Neural progenitor cell (in vitro differentiated cells): ENCODE results near the gene WDR41. TPM values are rescaled to one million over a fixed set of nuclear protein-coding genes. Genes with fewer than 3 reads are reported as not detected.

Experiments
- DNase-seq: peaks from one replicate; pipeline ENCODE4 v3.0.0-alpha.2; 2016; ENCODE audit warnings: low spot score
- H2AFZ ChIP-seq: fragments of 200-600 bp; sonication (generic); replicated peaks from 2 replicates; pipeline ENCODE4 v1.6.1; 2016; ENCODE audit warnings: antibody characterized with exemption
- H3F3A ChIP-seq: fragments of 200-600 bp; sonication (generic); 2 replicates; pipeline ENCODE4 v1.6.1; 2016; ENCODE audit warnings: antibody characterized with exemption, low read depth
- H3K27ac ChIP-seq: fragments of 200-600 bp; sonication (generic); 2 replicates; pipeline ENCODE4 v1.5.1; 2016; ENCODE audit warnings: mild to moderate bottlenecking
- H3K27me3 ChIP-seq: fragments of 200-600 bp; sonication (generic); 2 replicates; pipeline ENCODE4 v1.6.1; 2016; ENCODE audit warnings: mild to moderate bottlenecking, moderate library complexity
- H3K36me3 ChIP-seq: fragments of 200-600 bp; sonication (generic); 2 replicates; pipeline ENCODE4 v1.5.1; 2016
- H3K4me1 ChIP-seq: fragments of 200-600 bp; sonication (generic); 2 replicates; pipeline ENCODE4 v1.6.1; 2016; ENCODE audit warnings: mixed run types
- H3K4me2 ChIP-seq: fragments of 200-600 bp; sonication (generic); 2 replicates; pipeline ENCODE4 v1.6.1; 2016
- H3K4me3 ChIP-seq: fragments of 200-600 bp; sonication (generic); 2 replicates; pipeline ENCODE4 v1.5.1; 2016
- H3K79me2 ChIP-seq: fragments of 200-600 bp; sonication (generic); 2 replicates; pipeline ENCODE4 v1.6.1; 2016; ENCODE audit warnings: low read depth
- H3K9ac ChIP-seq: fragments of 200-600 bp; sonication (generic); 2 replicates; pipeline ENCODE4 v1.6.1; 2016
- H3K9me3 ChIP-seq: fragments of 200-600 bp; sonication (generic); 2 replicates; pipeline ENCODE4 v1.5.1; 2016; ENCODE audit warnings: low read depth
- H4K20me1 ChIP-seq: fragments of 200-600 bp; sonication (generic); 2 replicates; pipeline ENCODE4 v1.6.1; 2016; ENCODE audit warnings: low read depth
- H3K27ac Mint-ChIP-seq: 3 replicates; pipeline ENCODE4 v1.8.0; 2021; ENCODE audit warnings: mixed read lengths
- H3K27me3 Mint-ChIP-seq: 2 replicates; pipeline ENCODE4 v1.8.0; 2022; ENCODE audit warnings: low read depth, mild to moderate bottlenecking, inconsistent platforms, moderate library complexity, mixed read lengths; ENCODE audit not compliant: insufficient read depth
- H3K36me3 Mint-ChIP-seq: 3 replicates; pipeline ENCODE4 v1.8.0; 2021; ENCODE audit warnings: mixed read lengths
- H3K4me1 Mint-ChIP-seq: 3 replicates; pipeline ENCODE4 v1.8.0; 2021; ENCODE audit warnings: mixed read lengths
- H3K4me3 Mint-ChIP-seq: 3 replicates; pipeline ENCODE4 v1.8.0; 2021; ENCODE audit warnings: mild to moderate bottlenecking, moderate library complexity, mixed read lengths
- H3K9me3 Mint-ChIP-seq: 3 replicates; pipeline ENCODE4 v1.8.0; 2020; ENCODE audit warnings: mixed read lengths
- EZH2 ChIP-seq: fragments of 200-600 bp; sonication (generic); IDR thresholded peaks from 2 replicates; pipeline ENCODE4 v1.6.1; 2017; ENCODE audit warnings: antibody characterized with exemption, mild to moderate bottlenecking, moderate library complexity
- EZH2phosphoT487 ChIP-seq: fragments of 200-600 bp; sonication (generic); IDR thresholded peaks from 2 replicates; pipeline ENCODE4 v1.6.1; 2017; ENCODE audit warnings: antibody characterized with exemption
- total RNA-seq: library from RNA; depleted of rRNA; stranded (reverse); fragments of >200 nt; gene quantifications from 2 replicates; pipeline ENCODE4 v1.2.3, GENCODE V29; 2015; ENCODE audit warnings: low replicate concordance
- TF ChIP-seq, protein P1 (sequence below): fragments of 200-600 bp; sonication (generic); IDR thresholded peaks from 2 replicates; pipeline ENCODE4 v1.5.1; 2017; ENCODE audit warnings: antibody characterized with exemption, mild to moderate bottlenecking

WDR41 gene
- total RNA-seq, 1 donor from 2014 or later = 92.6 TPM

DNA sequence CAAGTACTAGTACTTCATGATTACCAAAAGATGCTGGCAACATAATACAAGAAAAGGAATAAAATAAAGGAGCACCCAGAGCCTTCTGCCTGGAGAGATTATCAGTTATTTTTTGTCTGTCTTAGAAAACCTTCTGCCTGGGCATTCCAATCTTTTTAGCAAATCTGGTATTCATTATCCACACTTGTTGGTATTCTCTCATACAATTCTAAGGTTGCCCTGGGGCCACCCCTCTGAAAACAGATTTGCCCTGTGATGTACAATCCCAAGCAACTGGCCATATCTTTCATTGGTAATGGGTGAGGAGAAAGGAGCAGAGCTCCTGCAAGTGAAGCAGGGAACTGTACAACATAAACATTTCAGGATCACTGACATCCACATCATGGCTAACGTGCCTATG is 47.8 kb downstream of the WDR41 start:
- H3K4me3 Mint-ChIP-seq = no peak overlapping the region
- no peaks in the 10 kb centered on the region for H3K9me3 ChIP-seq
- DNase-seq = no peak
- H3K79me2 ChIP-seq = no peaks in the 10 kb centered on the region
- H3K4me3 ChIP-seq = no peak overlapping the region
- peaks cover 39% of the 10 kb centered on the region for H3K36me3 Mint-ChIP-seq
- peaks cover 7% of the 10 kb centered on the region for H3K36me3 ChIP-seq
- H3K4me2 ChIP-seq = no peak overlapping the region
- H3K27ac Mint-ChIP-seq = no peak overlapping the region
- no peaks in the 10 kb centered on the region for H4K20me1 ChIP-seq
- H3K27me3 Mint-ChIP-seq = no peaks in the 10 kb centered on the region
- no peaks in the 10 kb centered on the region for H3K4me1 ChIP-seq
- H3K27me3 ChIP-seq = no peaks in the 10 kb centered on the region
- TF ChIP-seq, protein P1, sequence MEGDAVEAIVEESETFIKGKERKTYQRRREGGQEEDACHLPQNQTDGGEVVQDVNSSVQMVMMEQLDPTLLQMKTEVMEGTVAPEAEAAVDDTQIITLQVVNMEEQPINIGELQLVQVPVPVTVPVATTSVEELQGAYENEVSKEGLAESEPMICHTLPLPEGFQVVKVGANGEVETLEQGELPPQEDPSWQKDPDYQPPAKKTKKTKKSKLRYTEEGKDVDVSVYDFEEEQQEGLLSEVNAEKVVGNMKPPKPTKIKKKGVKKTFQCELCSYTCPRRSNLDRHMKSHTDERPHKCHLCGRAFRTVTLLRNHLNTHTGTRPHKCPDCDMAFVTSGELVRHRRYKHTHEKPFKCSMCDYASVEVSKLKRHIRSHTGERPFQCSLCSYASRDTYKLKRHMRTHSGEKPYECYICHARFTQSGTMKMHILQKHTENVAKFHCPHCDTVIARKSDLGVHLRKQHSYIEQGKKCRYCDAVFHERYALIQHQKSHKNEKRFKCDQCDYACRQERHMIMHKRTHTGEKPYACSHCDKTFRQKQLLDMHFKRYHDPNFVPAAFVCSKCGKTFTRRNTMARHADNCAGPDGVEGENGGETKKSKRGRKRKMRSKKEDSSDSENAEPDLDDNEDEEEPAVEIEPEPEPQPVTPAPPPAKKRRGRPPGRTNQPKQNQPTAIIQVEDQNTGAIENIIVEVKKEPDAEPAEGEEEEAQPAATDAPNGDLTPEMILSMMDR = no peak
- TF ChIP-seq EZH2 = no peak
- TF ChIP-seq EZH2phosphoT487 = no peak
- H3K27ac ChIP-seq = no peak overlapping the region
- no peak overlapping the region for H2AFZ ChIP-seq
- H3K9me3 Mint-ChIP-seq = peaks cover 19% of the 10 kb centered on the region
- H3K9ac ChIP-seq = no peak overlapping the region
- H3K4me1 Mint-ChIP-seq = no peaks in the 10 kb centered on the region
- H3F3A ChIP-seq = no peaks in the 10 kb centered on the region

DNA sequence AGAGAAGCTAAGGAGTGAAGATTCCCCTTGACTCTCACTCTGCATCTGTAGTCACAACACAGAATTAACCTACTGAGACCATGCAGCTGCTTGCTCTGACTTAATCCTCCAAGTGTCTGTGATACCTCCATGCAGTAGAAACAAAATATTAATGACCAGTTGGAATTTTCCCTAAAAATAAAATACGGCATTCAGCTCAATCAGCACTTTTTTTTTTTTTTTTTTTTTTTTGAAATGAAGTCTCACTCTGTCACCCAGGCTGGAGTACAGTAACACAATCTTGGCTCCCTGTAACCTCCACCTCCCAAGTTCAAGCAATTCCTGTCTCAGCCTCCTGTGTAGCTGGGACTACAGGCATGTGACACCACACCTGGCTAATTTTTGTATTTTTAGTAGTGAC is 48.4 kb downstream of the WDR41 start:
- H3K27ac Mint-ChIP-seq = no peak overlapping the region
- no peaks in the 10 kb centered on the region for H3K9me3 ChIP-seq
- H3K36me3 Mint-ChIP-seq = peaks cover 34% of the 10 kb centered on the region

DNA sequence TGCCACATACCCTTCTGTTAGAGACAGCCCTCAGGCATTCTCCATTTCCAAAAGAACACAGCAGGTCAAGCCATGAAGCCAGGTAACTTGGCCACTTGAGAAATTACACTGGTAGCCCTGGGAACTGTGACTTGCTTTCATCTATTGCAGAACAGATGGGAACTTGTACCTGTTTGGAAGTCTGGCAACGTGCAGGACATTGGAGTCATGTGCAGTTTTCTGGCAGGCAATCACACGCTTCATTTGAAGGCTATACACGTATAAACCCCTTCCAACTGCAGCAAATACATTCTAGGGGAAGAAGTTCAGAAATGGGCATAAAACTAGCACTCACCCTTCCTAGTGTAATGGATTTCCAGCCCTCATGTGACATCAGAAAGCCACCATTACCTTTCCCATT is 54.0 kb downstream of the WDR41 start:
- Histone ChIP-seq H3K4me1 (no peaks in the 10 kb centered on the region), H3K9me3 (no peaks in the 10 kb centered on the region), H2AFZ (no peak overlapping the region), H4K20me1 (no peaks in the 10 kb centered on the region), H3K36me3 (no peaks in the 10 kb centered on the region), H3K27me3 (no peaks in the 10 kb centered on the region), H3K4me2 (no peak overlapping the region), H3K79me2 (no peaks in the 10 kb centered on the region), H3K27ac (no peak overlapping the region), H3K4me3 (no peak overlapping the region), H3F3A (no peaks in the 10 kb centered on the region), H3K9ac (no peak overlapping the region)
- Mint-ChIP-seq H3K27me3 (no peaks in the 10 kb centered on the region), H3K27ac (no peak overlapping the region), H3K4me1 (no peaks in the 10 kb centered on the region), H3K36me3 (peaks cover 16% of the 10 kb centered on the region), H3K4me3 (no peak overlapping the region), H3K9me3 (no peaks in the 10 kb centered on the region)
- no peak for DNase-seq
- TF ChIP-seq, protein P1 = no peak
- TF ChIP-seq EZH2 = no peak
- TF ChIP-seq EZH2phosphoT487 = no peak

More for the DNA sequence above, 48.4 kb downstream of the WDR41 start:
- peaks cover 7% of the 10 kb centered on the region for H3K36me3 ChIP-seq
- H3K4me3 ChIP-seq = no peak overlapping the region
- no peaks in the 10 kb centered on the region for H3F3A ChIP-seq
- no peak overlapping the region for H2AFZ ChIP-seq
- Mint-ChIP-seq H3K4me3 (no peak overlapping the region), H3K4me1 (no peaks in the 10 kb centered on the region), H3K9me3 (peaks cover 19% of the 10 kb centered on the region), H3K27me3 (no peaks in the 10 kb centered on the region)
- no peak overlapping the region for H3K4me2 ChIP-seq
- no peaks in the 10 kb centered on the region for H3K27me3 ChIP-seq
- H4K20me1 ChIP-seq = no peaks in the 10 kb centered on the region
- no peak overlapping the region for H3K9ac ChIP-seq
- no peak overlapping the region for H3K27ac ChIP-seq
- H3K4me1 ChIP-seq = no peaks in the 10 kb centered on the region
- TF ChIP-seq, protein P1 = no peak
- no peak for TF ChIP-seq EZH2phosphoT487
- TF ChIP-seq EZH2 = no peak
- DNase-seq = no peak
- H3K79me2 ChIP-seq = no peaks in the 10 kb centered on the region
